Thoracic aorta (tissue), 2 donors: Measurements from ENCODE around the gene CRYBG2. TPM values are rescaled to one million over a fixed set of nuclear protein-coding genes. Genes with fewer than 3 reads are reported as not detected.

Source experiments
- ATAC-seq: fragments of 150-250 bp; one replicate; pipeline ENCODE4 v1.8.0; 2017; ENCODE audit warnings: low read depth; ENCODE audit not compliant: insufficient number of reproducible peaks, low FRiP score
- DNase-seq: peaks from one replicate; pipeline ENCODE4 v3.0.0-alpha.2; 2020; ENCODE audit warnings: low spot score
- H3K27ac ChIP-seq, 2 donors: fragments of 200-600 bp; sonication (generic); 1 replicate in 1 of 2; 2 replicates in 1 of 2; pipeline ENCODE4 v1.5.1; 2016; ENCODE audit warnings: mild to moderate bottlenecking in 2 of 2, moderate library complexity in 2 of 2
- H3K27me3 ChIP-seq: fragments of 200-600 bp; sonication (generic); replicated peaks from 2 replicates; pipeline ENCODE4 v1.6.0; 2016; ENCODE audit warnings: mild to moderate bottlenecking; ENCODE audit not compliant: insufficient read depth
- H3K36me3 ChIP-seq: fragments of 200-600 bp; sonication (generic); one replicate; pipeline ENCODE4 v1.5.1; 2016
- H3K4me1 ChIP-seq, 2 donors: fragments of 200-600 bp; sonication (generic); 1 replicate in 1 of 2; 2 replicates in 1 of 2; pipeline versions ENCODE4 v1.5.1 to v1.6.0; 2016; ENCODE audit warnings: low read depth in 2 of 2, mild to moderate bottlenecking in 1 of 2; ENCODE audit not compliant: control insufficient read depth in 1 of 2
- H3K4me3 ChIP-seq: fragments of 200-600 bp; sonication (generic); 2 replicates; pipeline ENCODE4 v1.5.1; 2016; ENCODE audit warnings: mild to moderate bottlenecking
- H3K9me3 ChIP-seq: fragments of 200-600 bp; sonication (generic); 2 replicates; pipeline ENCODE4 v1.5.1; 2016
- total RNA-seq, 2 donors: library from RNA; depleted of rRNA; stranded (reverse); fragments of >200 nt; gene quantifications; one replicate each; pipeline versions ENCODE4 v1.1.0 to v1.2.3, GENCODE V29; 2016
- TF ChIP-seq, protein P1 (sequence below): fragments of 200-600 bp; sonication (generic); IDR thresholded peaks from one replicate; pipeline ENCODE4 v1.5.1; 2019; ENCODE audit warnings: antibody characterized with exemption

The CRYBG2 gene
- total RNA-seq, 2 donors from 2014 or later, result not detected

DNA sequence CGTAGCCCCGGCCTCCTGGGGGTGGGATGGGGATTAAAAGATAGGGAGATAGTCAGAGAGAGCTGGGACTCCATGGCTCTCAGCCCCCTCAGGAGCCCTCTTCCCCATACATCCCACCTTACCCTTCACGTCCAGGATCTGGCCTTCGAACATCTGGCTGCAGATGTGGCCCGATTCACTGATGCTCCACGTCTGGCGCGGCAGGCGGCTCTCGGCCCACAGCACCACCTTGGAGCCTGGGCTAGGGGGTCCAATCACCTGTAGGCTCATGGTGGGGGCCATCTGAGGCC lies 31.9 kb downstream of the CRYBG2 start:
- ATAC-seq (no peak), DNase-seq (no peak)
- Histone ChIP-seq H3K9me3 (no peaks in the 10 kb centered on the region), H3K27ac (no peak overlapping the region), H3K36me3 (no peaks in the 10 kb centered on the region), H3K4me1 (no peaks in the 10 kb centered on the region), H3K4me3 (no peak overlapping the region), H3K27me3 (no peaks in the 10 kb centered on the region)
- TF ChIP-seq, protein P1, sequence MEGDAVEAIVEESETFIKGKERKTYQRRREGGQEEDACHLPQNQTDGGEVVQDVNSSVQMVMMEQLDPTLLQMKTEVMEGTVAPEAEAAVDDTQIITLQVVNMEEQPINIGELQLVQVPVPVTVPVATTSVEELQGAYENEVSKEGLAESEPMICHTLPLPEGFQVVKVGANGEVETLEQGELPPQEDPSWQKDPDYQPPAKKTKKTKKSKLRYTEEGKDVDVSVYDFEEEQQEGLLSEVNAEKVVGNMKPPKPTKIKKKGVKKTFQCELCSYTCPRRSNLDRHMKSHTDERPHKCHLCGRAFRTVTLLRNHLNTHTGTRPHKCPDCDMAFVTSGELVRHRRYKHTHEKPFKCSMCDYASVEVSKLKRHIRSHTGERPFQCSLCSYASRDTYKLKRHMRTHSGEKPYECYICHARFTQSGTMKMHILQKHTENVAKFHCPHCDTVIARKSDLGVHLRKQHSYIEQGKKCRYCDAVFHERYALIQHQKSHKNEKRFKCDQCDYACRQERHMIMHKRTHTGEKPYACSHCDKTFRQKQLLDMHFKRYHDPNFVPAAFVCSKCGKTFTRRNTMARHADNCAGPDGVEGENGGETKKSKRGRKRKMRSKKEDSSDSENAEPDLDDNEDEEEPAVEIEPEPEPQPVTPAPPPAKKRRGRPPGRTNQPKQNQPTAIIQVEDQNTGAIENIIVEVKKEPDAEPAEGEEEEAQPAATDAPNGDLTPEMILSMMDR, result no peak

DNA sequence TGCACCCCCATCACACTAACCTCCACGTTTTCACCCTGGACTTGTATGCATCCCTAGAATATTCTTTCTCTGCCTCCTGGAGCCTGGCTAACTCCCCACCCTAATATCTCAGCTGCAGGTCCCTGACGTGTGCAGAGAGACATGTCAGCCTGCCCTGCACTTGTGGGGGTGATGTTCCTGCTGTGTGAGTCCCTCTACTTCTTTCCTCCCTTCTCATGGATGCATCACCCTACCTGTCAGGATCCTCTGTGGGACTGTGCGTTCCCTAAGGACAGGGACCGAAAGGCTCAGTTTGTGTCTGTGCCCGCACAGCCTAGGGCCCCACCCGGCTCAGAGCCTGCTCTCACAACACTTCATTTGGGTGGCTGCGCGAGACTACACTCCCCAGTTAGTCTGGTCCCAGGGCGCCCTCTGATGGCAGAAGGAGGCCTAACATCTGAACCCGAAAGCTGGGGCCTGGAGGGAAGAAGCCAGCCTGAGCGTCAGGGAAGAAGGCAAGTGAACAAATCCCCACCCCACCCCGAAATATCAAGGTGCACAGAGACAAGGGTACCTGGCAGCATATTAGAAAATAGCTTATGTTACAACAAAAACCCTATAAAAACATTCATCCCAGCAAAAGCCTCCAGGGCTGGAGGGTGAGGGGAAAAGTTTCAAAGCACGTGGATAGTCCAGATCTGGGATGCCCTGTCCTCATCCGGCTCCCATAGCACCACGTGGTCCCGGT lies 32.5 kb downstream of the CRYBG2 start:
- ATAC-seq, result peak; percentile 82
- no peaks in the 10 kb centered on the region for H3K36me3 ChIP-seq
- H3K4me3 ChIP-seq, result no peak overlapping the region
- peak; percentile 89 for DNase-seq
- TF ChIP-seq, protein P1, result peak; percentile 75
- no peaks in the 10 kb centered on the region for H3K4me1 ChIP-seq
- no peaks in the 10 kb centered on the region for H3K9me3 ChIP-seq
- H3K27me3 ChIP-seq, result no peaks in the 10 kb centered on the region
- no peak overlapping the region for H3K27ac ChIP-seq

DNA sequence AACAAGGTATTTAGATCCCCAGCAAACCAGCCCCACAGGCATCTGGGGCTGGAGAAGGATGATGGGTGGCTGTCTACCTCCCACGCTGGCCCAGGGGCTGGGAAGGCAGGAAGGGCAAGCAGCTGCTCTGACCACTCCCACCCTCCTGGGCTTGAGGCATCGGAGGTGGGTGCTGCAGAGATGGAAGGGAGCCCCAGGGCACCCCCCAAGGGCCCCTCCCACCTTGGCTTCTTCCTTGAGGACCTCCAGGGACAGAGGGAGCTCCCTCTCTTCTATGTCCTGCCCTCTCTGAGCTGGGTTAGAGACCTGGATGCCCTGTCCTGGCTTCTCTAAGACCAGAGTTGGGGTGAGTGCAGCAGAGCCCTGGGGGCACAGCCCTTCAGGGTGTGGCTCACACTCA lies 33.0 kb downstream of the CRYBG2 start:
- Histone ChIP-seq H3K27me3 (no peaks in the 10 kb centered on the region), H3K36me3 (no peaks in the 10 kb centered on the region), H3K27ac (no peak overlapping the region), H3K9me3 (no peaks in the 10 kb centered on the region), H3K4me1 (no peaks in the 10 kb centered on the region), H3K4me3 (no peak overlapping the region)
- TF ChIP-seq, protein P1, result no peak
- DNase-seq (no peak), ATAC-seq (no peak)

DNA sequence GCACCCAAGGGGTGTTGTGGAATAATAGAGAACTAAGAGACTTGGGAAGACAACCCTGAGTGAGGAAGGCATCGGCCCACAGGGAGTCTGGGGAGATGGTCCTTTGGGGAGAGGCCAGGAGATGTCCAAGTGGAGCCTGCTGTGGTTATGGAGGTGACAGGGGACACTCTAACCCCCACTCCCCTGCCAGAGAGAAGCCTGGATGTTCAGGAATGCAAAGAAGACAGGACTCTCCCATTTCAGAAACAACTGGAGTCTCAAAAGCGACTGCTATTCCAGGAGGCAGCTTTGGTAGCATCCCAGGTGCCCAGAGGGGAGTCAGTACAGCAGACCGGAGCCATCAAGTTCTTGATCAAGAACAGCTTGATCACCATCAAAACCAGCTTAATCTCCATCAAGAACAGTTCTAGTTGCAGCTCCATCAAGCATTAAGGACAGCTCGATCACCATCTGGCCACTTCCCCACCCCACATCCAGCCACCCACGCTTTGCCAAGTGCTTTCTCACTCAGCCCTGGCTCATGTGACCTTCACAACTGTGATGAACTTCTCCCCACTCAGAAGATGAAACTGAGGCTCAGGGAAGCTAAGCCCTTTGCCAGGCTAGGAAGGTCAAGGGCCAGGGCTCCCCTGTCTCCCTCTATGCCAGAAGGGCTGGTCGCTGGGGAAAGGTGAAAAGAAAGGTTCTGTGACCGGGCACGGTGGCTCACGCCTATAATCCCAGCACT lies 35.4 kb downstream of the CRYBG2 start:
- DNase-seq (no peak), ATAC-seq (no peak)
- no peaks in the 10 kb centered on the region for H3K27me3 ChIP-seq
- H3K4me1 ChIP-seq, result no peaks in the 10 kb centered on the region
- H3K4me3 ChIP-seq, result peak overlapping the region; percentile 42
- no peaks in the 10 kb centered on the region for H3K9me3 ChIP-seq
- TF ChIP-seq, protein P1, result no peak
- no peak overlapping the region for H3K27ac ChIP-seq
- no peaks in the 10 kb centered on the region for H3K36me3 ChIP-seq

DNA sequence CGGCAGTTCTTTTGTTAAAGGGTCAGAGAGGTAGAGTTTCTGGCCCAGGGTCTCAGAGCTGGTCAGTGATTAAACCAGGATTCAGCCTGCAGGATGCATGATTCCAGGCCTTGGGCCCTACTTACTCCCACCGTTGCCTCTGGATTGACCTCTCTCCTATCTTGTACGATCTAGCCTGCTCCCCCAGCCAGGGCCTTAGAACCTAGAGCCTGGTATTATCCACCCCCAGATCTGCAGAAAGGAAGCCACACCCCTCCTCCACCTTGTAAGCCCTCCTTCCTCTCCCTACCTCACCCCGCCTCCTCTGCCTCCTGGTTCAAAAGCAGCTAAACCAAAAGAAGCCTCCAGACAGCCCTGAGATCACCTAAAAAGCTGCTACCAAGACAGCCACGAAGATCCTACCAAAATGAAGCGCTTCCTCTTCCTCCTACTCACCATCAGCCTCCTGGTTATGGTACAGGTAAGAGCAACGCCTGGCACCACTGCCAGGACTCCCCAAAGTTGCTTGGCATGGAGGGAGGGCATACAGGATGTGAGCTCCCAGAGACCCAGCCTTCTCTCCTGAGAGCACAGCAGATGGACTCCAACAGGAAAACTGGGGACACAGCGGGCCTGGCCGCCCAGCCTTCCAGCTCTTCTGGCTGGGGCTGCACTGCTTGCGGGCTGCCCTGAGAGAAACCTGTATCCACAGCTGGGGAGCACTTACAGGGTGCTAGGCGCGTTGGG lies 36.2 kb downstream of the CRYBG2 start, which contains the start of gene CD52:
Gene CD52, plus strand, starts transcription at position 347 of the 726 bp plus-strand sequence. Its CDS starts 60 bp downstream, at position 407.
- Histone ChIP-seq H3K4me3 (peak within 1 kb of the TSS; percentile 42), H3K27ac (no peak within 1 kb of the TSS)
- ATAC-seq, result no peak

More for the DNA sequence above, 36.2 kb downstream of the CRYBG2 start, which contains the start of gene CD52:
- Histone ChIP-seq H3K27me3 (no peaks in the 10 kb centered on the region), H3K36me3 (no peaks in the 10 kb centered on the region), H3K4me1 (no peaks in the 10 kb centered on the region), H3K9me3 (no peaks in the 10 kb centered on the region)
- TF ChIP-seq, protein P1, result no peak
- DNase-seq, result no peak
